ENCODE data around the gene CD52. TPM values are rescaled to one million over a fixed set of nuclear protein-coding genes. Genes with fewer than 3 reads are reported as not detected.

The CD52 gene
- total and polyA plus RNA-seq, 3 donors from 2014 or later = 3.0 to 23.8 TPM; not detected in 1

GRCh38 chr1:26361605-26362122 is 43.9 kb downstream of the CD52 start:
- intact Hi-C loops (cut with DNase I; ENCODE audit: low total_unique reads) = no loop called here
- DNase-seq = no peak
- H3K9me3 ChIP-seq = no peaks in the 10 kb centered on the region

DNA sequence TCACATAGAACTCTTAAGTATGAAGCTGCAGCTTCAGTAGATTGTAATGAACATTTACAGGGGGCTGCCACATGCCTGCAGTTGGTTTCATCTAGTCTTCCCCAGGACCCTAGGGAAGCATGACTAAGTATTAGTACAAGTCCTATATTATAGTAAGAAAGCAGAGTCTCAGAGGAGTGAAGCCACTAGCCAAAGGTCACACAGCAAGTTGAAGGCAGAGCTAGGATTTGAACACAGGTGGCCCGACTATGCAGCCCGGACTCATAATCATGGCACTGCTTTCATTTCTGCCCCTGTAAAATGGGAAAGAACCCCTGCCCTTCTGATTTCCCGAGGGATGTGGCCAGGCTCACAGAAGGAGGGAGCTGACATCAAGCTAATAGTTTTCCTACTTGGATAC is 44.6 kb downstream of the CD52 start:
- no peak for DNase-seq
- H3K9me3 ChIP-seq = no peaks in the 10 kb centered on the region
- H3K27ac ChIP-seq = no peak overlapping the region
- TF ChIP-seq POLR2A (IDR thresholded peaks at IDR 0.05) = no peak
- TF ChIP-seq, protein P1, sequence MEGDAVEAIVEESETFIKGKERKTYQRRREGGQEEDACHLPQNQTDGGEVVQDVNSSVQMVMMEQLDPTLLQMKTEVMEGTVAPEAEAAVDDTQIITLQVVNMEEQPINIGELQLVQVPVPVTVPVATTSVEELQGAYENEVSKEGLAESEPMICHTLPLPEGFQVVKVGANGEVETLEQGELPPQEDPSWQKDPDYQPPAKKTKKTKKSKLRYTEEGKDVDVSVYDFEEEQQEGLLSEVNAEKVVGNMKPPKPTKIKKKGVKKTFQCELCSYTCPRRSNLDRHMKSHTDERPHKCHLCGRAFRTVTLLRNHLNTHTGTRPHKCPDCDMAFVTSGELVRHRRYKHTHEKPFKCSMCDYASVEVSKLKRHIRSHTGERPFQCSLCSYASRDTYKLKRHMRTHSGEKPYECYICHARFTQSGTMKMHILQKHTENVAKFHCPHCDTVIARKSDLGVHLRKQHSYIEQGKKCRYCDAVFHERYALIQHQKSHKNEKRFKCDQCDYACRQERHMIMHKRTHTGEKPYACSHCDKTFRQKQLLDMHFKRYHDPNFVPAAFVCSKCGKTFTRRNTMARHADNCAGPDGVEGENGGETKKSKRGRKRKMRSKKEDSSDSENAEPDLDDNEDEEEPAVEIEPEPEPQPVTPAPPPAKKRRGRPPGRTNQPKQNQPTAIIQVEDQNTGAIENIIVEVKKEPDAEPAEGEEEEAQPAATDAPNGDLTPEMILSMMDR (IDR thresholded peaks at IDR 0.05) = no peak
- no peak overlapping the region for H3K4me3 ChIP-seq
- H3K27me3 ChIP-seq = no peaks in the 10 kb centered on the region
- H3K4me1 ChIP-seq = no peaks in the 10 kb centered on the region
- no peaks in the 10 kb centered on the region for H3K36me3 ChIP-seq (ENCODE audit: low read depth, missing control alignments)
- intact Hi-C loops (cut with DNase I; ENCODE audit: low total_unique reads) = no loop called here
- 88 to 91% methylated on average over 3 of the region's 3 CpGs for WGBS, 2 donors

More at GRCh38 chr1:26361605-26362122, 43.9 kb downstream of the CD52 start:
- Histone ChIP-seq H3K4me3 (no peak overlapping the region), H3K4me1 (no peaks in the 10 kb centered on the region), H3K36me3 (ENCODE audit: low read depth, missing control alignments) (no peaks in the 10 kb centered on the region), H3K27ac (no peak overlapping the region), H3K27me3 (no peaks in the 10 kb centered on the region)
- TF ChIP-seq, protein P1 (IDR thresholded peaks at IDR 0.05) = no peak
- no peak for TF ChIP-seq POLR2A (IDR thresholded peaks at IDR 0.05)
- WGBS, 2 donors = 93% methylated on average over 10 to 12 of the region's 12 CpGs

DNA sequence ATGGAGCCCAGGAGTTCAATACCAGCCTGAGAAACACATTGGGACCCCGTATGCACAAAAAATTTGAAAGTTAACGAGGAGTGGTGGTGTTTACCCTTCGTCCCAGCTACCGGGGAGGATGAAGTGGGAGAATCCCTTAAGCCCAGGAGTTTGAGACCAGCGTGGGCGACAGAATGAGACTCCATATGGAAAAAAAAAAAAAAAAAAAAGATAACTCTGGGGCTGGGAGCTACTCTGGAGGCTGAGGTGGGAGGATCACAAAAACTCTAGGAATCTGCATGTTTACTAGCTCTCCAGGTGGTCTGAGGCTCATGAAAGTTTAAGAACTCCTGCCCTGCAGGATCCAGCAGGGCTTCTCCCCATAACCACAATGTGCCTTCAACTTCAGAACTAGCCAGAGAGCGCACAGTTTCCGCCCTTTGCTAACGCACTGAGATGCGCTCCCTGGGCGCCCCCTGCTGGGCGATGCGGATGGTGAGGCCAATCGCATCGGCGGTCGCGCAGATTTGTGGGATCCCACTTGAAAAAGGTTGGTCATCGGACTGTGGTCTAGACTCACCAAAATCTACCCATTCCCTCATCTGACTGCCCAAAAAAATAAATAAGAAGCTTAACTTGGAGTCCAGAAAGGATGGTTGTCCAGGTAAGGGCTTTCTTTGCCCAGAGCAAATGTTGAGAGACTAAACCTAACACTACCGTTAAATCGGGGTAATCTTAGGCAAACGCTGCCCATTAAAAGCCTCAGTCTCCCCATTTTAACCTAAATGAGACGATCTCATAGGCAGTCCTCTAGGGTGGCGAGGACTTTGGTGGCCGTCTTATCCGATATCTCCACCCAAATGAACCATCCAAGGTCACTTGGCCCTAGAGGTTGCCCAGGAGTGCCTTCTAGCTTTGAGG is 46.0 kb downstream of the CD52 start:
- H3K27ac ChIP-seq = no peak overlapping the region
- H3K4me1 ChIP-seq = no peaks in the 10 kb centered on the region
- H3K36me3 ChIP-seq (ENCODE audit: low read depth, missing control alignments) = no peaks in the 10 kb centered on the region
- no peaks in the 10 kb centered on the region for H3K9me3 ChIP-seq
- DNase-seq = peak; percentile 88
- WGBS, 2 donors = 30 to 38% methylated on average over 26 of the region's 26 CpGs
- H3K27me3 ChIP-seq = no peaks in the 10 kb centered on the region
- H3K4me3 ChIP-seq = no peak overlapping the region
- no peak for TF ChIP-seq POLR2A (IDR thresholded peaks at IDR 0.05)
- TF ChIP-seq, protein P1 (IDR thresholded peaks at IDR 0.05) = peak; percentile 69 to 87 (median 87)
- intact Hi-C loops (cut with DNase I; ENCODE audit: low total_unique reads) = no loop called here

- DNase-seq = no peak
- Histone ChIP-seq H3K4me3 (no peak overlapping the region), H3K27ac (no peak overlapping the region), H3K36me3 (ENCODE audit: low read depth, missing control alignments) (no peaks in the 10 kb centered on the region), H3K27me3 (no peaks in the 10 kb centered on the region), H3K4me1 (no peaks in the 10 kb centered on the region), H3K9me3 (no peaks in the 10 kb centered on the region)
- intact Hi-C loops (cut with DNase I; ENCODE audit: low total_unique reads) = no loop called here
- TF ChIP-seq, protein P1 (IDR thresholded peaks at IDR 0.05) = no peak
- TF ChIP-seq POLR2A (IDR thresholded peaks at IDR 0.05) = no peak
- 54 to 56% methylated on average over 9 of the region's 9 CpGs for WGBS, 2 donors
Measured at GRCh38 chr1:26364956-26365355, 47.2 kb downstream of the CD52 start.

Data from testis (tissue), 3 donors.